Measurements from ENCODE around the gene LAMP5. TPM values are rescaled to one million over a fixed set of nuclear protein-coding genes. Genes with fewer than 3 reads are reported as not detected.

The LAMP5 gene
- total and polyA plus RNA-seq, 2 of the 13 experiments (the other 11 are each of a cell fraction or from before 2014, with no cell fraction given): not detected

- POLR2A ChIA-PET: no interaction called here
- BruUV-seq (replicated peaks): no TSS peak
- 3% methylated on average over 3 of the region's 3 CpGs for WGBS (ENCODE audit: low lambda C conversion rate)
- H4K20me1 ChIP-seq (ENCODE audit: insufficient read depth, low read length): no peaks in the 10 kb centered on the region
- no peaks in the 10 kb centered on the region for H3K36me3 ChIP-seq (replicated peaks in 1 of 2; ENCODE audit: control insufficient read depth in 1 of 2, insufficient read depth in 2 of 2, low read length in 2 of 2)
- no peaks in the 10 kb centered on the region for H3K9me3 ChIP-seq (ENCODE audit: low read length)
- H3K9ac ChIP-seq (ENCODE audit: insufficient read depth, low read depth, low read length): no peak overlapping the region
- H3K27ac ChIP-seq (ENCODE audit: extremely low read length, insufficient read depth, low read length): no peak overlapping the region
- in situ Hi-C loops (cut with HindIII; ENCODE audit: extremely low pct_ligation_motif_present, low pct_unique_long_range_greater_than_20kb): no loop called here
- no peak for DNase-seq (ENCODE audit: low spot score)
- no peak overlapping the region for H3K4me2 ChIP-seq (ENCODE audit: low read depth, low read length)
- CTCF ChIA-PET (ENCODE audit: low intra/inter-chr PET ratio, low total read pairs): no interaction called here
- no peak overlapping the region for H3K4me3 ChIP-seq (replicated peaks in 1 of 3; ENCODE audit: insufficient read depth in 1 of 3, low read depth in 2 of 3, low read length in 3 of 3)
- ATAC-seq: no peak
- no peak overlapping the region for H2AFZ ChIP-seq (ENCODE audit: low read length)
- 0 out of 5 replicates have a peak, but pooled peaks cover 0 to 5% of the 10 kb centered on the region in 2 experiments for H3K27me3 ChIP-seq (ENCODE audit: control insufficient read depth in 1 of 2, insufficient read depth in 2 of 2, low read length in 2 of 2)
- no peak for FAIRE-seq
- H3K4me1 ChIP-seq (ENCODE audit: insufficient read depth, low read length): no peaks in the 10 kb centered on the region
- intact Hi-C loops (cut with micrococcal nuclease; ENCODE audit: unreplicated experiment): no loop called here
- no peaks in the 10 kb centered on the region for H3K79me2 ChIP-seq (ENCODE audit: insufficient read depth, low read length)
- no peak for TF ChIP-seq KIAA2018 (CRISPR knock-in tag; IDR thresholded peaks at IDR 0.05; ENCODE audit: borderline replicate concordance)
- TF ChIP-seq ZBTB46 (CRISPR knock-in tag; IDR thresholded peaks at IDR 0.05; ENCODE audit: borderline replicate concordance): no peak
- no peak for TF ChIP-seq PPARG (CRISPR knock-in tag; conservative IDR thresholded peaks at IDR 0.05)
- no peak for TF ChIP-seq KAT7 (CRISPR knock-in tag; IDR thresholded peaks at IDR 0.05; ENCODE audit: borderline replicate concordance)
- no peak for TF ChIP-seq ZBTB21 (CRISPR knock-in tag; IDR thresholded peaks at IDR 0.05)
- TF ChIP-seq, protein P1, sequence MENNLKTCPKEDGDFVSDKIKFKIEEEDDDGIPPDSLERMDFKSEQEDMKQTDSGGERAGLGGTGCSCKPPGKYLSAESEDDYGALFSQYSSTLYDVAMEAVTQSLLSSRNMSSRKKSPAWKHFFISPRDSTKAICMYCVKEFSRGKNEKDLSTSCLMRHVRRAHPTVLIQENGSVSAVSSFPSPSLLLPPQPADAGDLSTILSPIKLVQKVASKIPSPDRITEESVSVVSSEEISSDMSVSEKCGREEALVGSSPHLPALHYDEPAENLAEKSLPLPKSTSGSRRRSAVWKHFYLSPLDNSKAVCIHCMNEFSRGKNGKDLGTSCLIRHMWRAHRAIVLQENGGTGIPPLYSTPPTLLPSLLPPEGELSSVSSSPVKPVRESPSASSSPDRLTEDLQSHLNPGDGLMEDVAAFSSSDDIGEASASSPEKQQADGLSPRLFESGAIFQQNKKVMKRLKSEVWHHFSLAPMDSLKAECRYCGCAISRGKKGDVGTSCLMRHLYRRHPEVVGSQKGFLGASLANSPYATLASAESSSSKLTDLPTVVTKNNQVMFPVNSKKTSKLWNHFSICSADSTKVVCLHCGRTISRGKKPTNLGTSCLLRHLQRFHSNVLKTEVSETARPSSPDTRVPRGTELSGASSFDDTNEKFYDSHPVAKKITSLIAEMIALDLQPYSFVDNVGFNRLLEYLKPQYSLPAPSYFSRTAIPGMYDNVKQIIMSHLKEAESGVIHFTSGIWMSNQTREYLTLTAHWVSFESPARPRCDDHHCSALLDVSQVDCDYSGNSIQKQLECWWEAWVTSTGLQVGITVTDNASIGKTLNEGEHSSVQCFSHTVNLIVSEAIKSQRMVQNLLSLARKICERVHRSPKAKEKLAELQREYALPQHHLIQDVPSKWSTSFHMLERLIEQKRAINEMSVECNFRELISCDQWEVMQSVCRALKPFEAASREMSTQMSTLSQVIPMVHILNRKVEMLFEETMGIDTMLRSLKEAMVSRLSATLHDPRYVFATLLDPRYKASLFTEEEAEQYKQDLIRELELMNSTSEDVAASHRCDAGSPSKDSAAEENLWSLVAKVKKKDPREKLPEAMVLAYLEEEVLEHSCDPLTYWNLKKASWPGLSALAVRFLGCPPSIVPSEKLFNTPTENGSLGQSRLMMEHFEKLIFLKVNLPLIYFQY (CRISPR knock-in tag; IDR thresholded peaks at IDR 0.05; ENCODE audit: borderline replicate concordance): no peak
- TF ChIP-seq, protein P2, sequence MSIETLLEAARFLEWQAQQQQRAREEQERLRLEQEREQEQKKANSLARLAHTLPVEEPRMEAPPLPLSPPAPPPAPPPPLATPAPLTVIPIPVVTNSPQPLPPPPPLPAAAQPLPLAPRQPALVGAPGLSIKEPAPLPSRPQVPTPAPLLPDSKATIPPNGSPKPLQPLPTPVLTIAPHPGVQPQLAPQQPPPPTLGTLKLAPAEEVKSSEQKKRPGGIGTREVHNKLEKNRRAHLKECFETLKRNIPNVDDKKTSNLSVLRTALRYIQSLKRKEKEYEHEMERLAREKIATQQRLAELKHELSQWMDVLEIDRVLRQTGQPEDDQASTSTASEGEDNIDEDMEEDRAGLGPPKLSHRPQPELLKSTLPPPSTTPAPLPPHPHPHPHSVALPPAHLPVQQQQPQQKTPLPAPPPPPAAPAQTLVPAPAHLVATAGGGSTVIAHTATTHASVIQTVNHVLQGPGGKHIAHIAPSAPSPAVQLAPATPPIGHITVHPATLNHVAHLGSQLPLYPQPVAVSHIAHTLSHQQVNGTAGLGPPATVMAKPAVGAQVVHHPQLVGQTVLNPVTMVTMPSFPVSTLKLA (IDR thresholded peaks at IDR 0.05): no peak
- no peak for TF ChIP-seq REPIN1 (CRISPR knock-in tag; IDR thresholded peaks at IDR 0.05; ENCODE audit: borderline replicate concordance, low read depth)
Observed at GRCh38 chr20:9490161-9490560, 24.2 kb upstream of the LAMP5 start.
